ENCODE measurements around the gene ZFHX3.

- TF ChIP-seq MAX (IDR thresholded peaks at IDR 0.05) (no peak), EGR1 (IDR thresholded peaks at IDR 0.05) (no peak), TEAD4 (IDR thresholded peaks at IDR 0.05) (no peak), REST (IDR thresholded peaks at IDR 0.05; ENCODE audit: low read depth) (no peak), CEBPB (IDR thresholded peaks at IDR 0.05) (no peak), EP300 (IDR thresholded peaks at IDR 0.05; ENCODE audit: borderline replicate concordance) (no peak), NFIC (IDR thresholded peaks at IDR 0.05) (no peak), ZBTB7A (IDR thresholded peaks at IDR 0.05; ENCODE audit: low read depth) (no peak)
Measured at GRCh38 chr16:73022534-73022933, 25.4 kb downstream of the ZFHX3 start.
